OCI-LY3 (cell line): ENCODE measurements around the gene EMX2.

ENCODE experiments used
- H2AFZ ChIP-seq: fragments of 200-600, 300-600 bp; shearing (Covaris generic); 2 replicates; pipeline ENCODE4 v1.6.0; 2014; ENCODE audit warnings: antibody characterized with exemption, low read depth, low read length
- H3K27ac ChIP-seq: fragments of 200-600, 300-600 bp; sonication (generic); 2 replicates; pipeline ENCODE4 v1.5.1; 2014; ENCODE audit warnings: mild to moderate bottlenecking, low read length, moderate library complexity, mixed read lengths
- H3K27me3 ChIP-seq: fragments of 200-600, 300-600 bp; sonication (generic); 2 replicates; pipeline ENCODE4 v1.6.1; 2014; ENCODE audit warnings: low read depth, low read length, mixed read lengths
- H3K36me3 ChIP-seq: fragments of 200-600, 300-600 bp; sonication (generic); replicated peaks from 2 replicates; pipeline ENCODE3; 2014; ENCODE audit warnings: low read depth, low read length, mixed read lengths
- H3K4me1 ChIP-seq: fragments of 300-600, 200-600 bp; sonication (generic); 2 replicates; pipeline ENCODE4 v1.6.1; 2014; ENCODE audit warnings: low read length, mixed read lengths
- H3K4me2 ChIP-seq: fragments of 200-600, 300-600 bp; sonication (generic); 2 replicates; pipeline ENCODE4 v1.6.1; 2014; ENCODE audit warnings: low read length, mixed read lengths
- H3K4me3 ChIP-seq: fragments of 300-600, 200-600 bp; sonication (generic); 2 replicates; pipeline ENCODE4 v1.5.1; 2014; ENCODE audit warnings: antibody characterized with exemption, mild to moderate bottlenecking, low read length, moderate library complexity
- H3K79me2 ChIP-seq: fragments of 300-600, 200-600 bp; shearing (Covaris generic); 2 replicates; pipeline ENCODE4 v1.6.1; 2014; ENCODE audit warnings: mild to moderate bottlenecking, low read length, mixed read lengths
- H3K9ac ChIP-seq: fragments of 300-600, 200-600 bp; shearing (Covaris generic); 2 replicates; pipeline ENCODE4 v1.6.0; 2014; ENCODE audit warnings: mild to moderate bottlenecking, low read length, moderate library complexity
- H3K9me3 ChIP-seq: fragments of 200-600, 300-600 bp; shearing (Covaris generic); 2 replicates; pipeline ENCODE4 v1.6.1; 2014; ENCODE audit warnings: low read length, mixed read lengths; ENCODE audit not compliant: insufficient read depth
- H4K20me1 ChIP-seq: fragments of 200-600, 300-600 bp; sonication (generic); 2 replicates; pipeline ENCODE4 v1.6.1; 2016; ENCODE audit warnings: low read length, mixed read lengths; ENCODE audit not compliant: insufficient read depth
- EZH2phosphoT487 ChIP-seq: fragments of 200-600 bp; shearing (Covaris generic); IDR thresholded peaks from 2 replicates; pipeline ENCODE4 v1.6.1; 2018; ENCODE audit warnings: antibody characterized with exemption, mixed run types, low read depth
- TF ChIP-seq, protein P1 (sequence below): fragments of 200-600, 300-600 bp; sonication (generic); IDR thresholded peaks from 2 replicates; pipeline ENCODE4 v1.5.1; 2014; ENCODE audit warnings: antibody characterized with exemption, low read length, low read depth

The EMX2 gene

DNA sequence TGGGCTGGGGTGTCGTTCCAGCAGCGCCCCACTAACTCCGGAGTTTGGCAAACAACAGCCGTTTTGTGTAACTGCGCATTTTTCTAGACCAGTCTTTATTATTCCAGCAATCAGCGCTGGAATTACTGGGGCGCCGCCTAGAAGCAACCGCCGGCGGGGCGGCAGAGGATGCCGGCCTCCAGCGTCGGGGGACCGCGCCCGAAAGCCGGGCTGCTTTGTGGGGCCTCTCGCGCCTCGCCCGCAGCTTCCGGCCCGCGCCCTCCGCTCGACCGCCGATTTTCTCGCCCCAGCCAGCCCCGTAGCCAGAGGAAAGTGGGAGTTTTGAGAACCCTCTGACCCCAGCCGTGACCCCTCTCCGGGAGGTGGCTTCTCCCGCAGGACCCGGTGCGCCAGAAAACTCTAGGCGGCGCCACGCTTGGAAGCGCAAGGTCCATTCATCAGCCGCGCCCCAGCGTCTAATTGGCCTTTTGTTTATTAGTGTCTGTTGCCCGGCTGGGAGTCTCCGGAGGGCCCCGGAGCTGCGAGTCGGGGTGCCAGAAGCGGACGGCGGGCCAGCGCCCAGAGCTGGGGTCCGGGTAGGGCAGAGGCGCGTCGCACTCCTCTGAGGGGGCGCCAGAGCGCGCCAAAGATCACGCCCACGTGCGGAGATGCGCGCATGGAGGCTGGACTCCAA is 10.7 kb downstream of the EMX2 start:
- no peak for TF ChIP-seq EZH2phosphoT487
- TF ChIP-seq, protein P1, sequence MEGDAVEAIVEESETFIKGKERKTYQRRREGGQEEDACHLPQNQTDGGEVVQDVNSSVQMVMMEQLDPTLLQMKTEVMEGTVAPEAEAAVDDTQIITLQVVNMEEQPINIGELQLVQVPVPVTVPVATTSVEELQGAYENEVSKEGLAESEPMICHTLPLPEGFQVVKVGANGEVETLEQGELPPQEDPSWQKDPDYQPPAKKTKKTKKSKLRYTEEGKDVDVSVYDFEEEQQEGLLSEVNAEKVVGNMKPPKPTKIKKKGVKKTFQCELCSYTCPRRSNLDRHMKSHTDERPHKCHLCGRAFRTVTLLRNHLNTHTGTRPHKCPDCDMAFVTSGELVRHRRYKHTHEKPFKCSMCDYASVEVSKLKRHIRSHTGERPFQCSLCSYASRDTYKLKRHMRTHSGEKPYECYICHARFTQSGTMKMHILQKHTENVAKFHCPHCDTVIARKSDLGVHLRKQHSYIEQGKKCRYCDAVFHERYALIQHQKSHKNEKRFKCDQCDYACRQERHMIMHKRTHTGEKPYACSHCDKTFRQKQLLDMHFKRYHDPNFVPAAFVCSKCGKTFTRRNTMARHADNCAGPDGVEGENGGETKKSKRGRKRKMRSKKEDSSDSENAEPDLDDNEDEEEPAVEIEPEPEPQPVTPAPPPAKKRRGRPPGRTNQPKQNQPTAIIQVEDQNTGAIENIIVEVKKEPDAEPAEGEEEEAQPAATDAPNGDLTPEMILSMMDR, result no peak
- no peak overlapping the region for H3K4me2 ChIP-seq
- no peak overlapping the region for H3K9ac ChIP-seq
- H4K20me1 ChIP-seq, result no peaks in the 10 kb centered on the region
- H3K27me3 ChIP-seq, result no peaks in the 10 kb centered on the region
- no peak overlapping the region for H3K27ac ChIP-seq
- no peaks in the 10 kb centered on the region for H3K4me1 ChIP-seq
- no peaks in the 10 kb centered on the region for H3K79me2 ChIP-seq
- H3K4me3 ChIP-seq, result no peak overlapping the region
- H3K9me3 ChIP-seq, result no peaks in the 10 kb centered on the region
- H3K36me3 ChIP-seq, result no peaks in the 10 kb centered on the region
- H2AFZ ChIP-seq, result no peak overlapping the region

DNA sequence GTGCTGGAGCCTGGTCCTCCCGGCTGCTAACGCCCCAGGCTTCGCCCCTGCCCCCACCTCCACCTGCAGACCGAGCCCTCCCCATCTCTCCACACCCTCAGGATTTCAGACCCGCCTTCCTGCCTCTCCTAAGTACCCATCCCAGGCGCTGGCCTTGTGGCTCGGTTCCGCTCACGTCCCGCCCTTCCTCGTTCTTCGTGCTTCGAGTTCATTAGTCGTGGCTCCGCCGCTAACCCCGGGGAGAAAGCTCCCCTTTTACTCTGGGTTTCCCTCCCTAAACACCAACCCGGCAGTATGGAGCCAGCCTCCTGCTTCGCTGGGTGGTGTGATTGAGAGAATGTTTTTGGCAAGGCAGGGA is 11.2 kb downstream of the EMX2 start:
- H3K9ac ChIP-seq, result no peak overlapping the region
- H4K20me1 ChIP-seq, result no peaks in the 10 kb centered on the region
- no peak overlapping the region for H3K27ac ChIP-seq
- H3K27me3 ChIP-seq, result no peaks in the 10 kb centered on the region
- H3K36me3 ChIP-seq, result no peaks in the 10 kb centered on the region
- no peaks in the 10 kb centered on the region for H3K79me2 ChIP-seq
- no peak overlapping the region for H3K4me2 ChIP-seq
- H3K9me3 ChIP-seq, result no peaks in the 10 kb centered on the region
- no peak overlapping the region for H3K4me3 ChIP-seq
- H2AFZ ChIP-seq, result no peak overlapping the region
- TF ChIP-seq, protein P1, result no peak
- no peaks in the 10 kb centered on the region for H3K4me1 ChIP-seq

DNA sequence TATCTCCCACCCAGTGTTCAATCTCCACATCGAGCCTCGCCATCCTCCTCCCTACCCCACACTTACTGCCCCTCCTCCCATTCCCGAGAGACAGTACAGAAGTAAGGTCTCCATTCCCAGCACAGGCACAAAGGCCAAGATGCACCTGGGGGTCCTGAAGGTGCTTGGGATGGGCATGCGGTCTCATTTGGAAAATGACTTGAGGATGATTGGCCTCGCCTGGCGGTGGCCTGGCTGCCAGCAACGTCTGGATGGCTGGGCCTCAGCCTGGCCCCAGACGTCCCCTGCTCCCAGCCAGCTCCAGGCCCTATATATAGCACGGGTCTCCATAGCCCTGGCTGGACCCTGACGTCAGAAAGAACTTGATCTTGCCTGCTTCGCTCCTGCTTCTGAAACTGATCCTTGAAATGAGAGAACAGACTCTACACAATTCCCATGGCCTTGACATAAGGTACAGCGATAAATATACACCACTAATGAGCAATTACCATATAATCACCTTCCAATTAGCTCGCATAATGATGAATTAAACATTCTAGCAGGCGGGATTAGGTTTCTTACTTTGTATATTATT is 11.8 kb downstream of the EMX2 start:
- no peaks in the 10 kb centered on the region for H3K9me3 ChIP-seq
- no peak overlapping the region for H3K27ac ChIP-seq
- H3K36me3 ChIP-seq, result no peaks in the 10 kb centered on the region
- H2AFZ ChIP-seq, result no peak overlapping the region
- H4K20me1 ChIP-seq, result no peaks in the 10 kb centered on the region
- H3K79me2 ChIP-seq, result no peaks in the 10 kb centered on the region
- no peak for TF ChIP-seq EZH2phosphoT487
- TF ChIP-seq, protein P1, result no peak
- no peaks in the 10 kb centered on the region for H3K27me3 ChIP-seq
- no peak overlapping the region for H3K9ac ChIP-seq
- H3K4me3 ChIP-seq, result no peak overlapping the region
- H3K4me2 ChIP-seq, result no peak overlapping the region
- H3K4me1 ChIP-seq, result no peaks in the 10 kb centered on the region

DNA sequence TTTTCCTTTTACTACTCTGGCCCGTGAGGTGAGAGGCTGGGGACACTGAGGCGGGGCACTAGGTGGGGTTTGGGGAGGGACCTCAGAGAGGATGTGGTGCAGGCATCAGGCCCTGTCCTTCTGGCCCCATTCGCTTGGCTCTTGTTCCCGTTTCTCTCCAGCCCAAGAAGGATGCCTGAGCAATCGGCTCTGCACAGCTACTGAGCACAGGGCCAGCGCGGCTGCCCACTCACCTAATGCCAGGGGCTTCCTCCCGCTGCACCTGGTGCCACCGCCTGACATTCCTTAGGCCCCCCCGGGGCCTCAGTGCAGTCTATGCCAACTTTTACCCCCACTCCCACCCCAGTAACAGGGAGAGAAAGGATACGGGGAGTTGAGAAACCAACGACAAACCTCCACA is 12.5 kb downstream of the EMX2 start:
- TF ChIP-seq EZH2phosphoT487, result no peak
- TF ChIP-seq, protein P1, result no peak
- no peak overlapping the region for H3K4me3 ChIP-seq
- H3K27ac ChIP-seq, result no peak overlapping the region
- H3K36me3 ChIP-seq, result no peaks in the 10 kb centered on the region
- H3K79me2 ChIP-seq, result no peaks in the 10 kb centered on the region
- no peaks in the 10 kb centered on the region for H3K9me3 ChIP-seq
- no peak overlapping the region for H2AFZ ChIP-seq
- no peaks in the 10 kb centered on the region for H4K20me1 ChIP-seq
- H3K4me1 ChIP-seq, result no peaks in the 10 kb centered on the region
- H3K9ac ChIP-seq, result no peak overlapping the region
- no peak overlapping the region for H3K4me2 ChIP-seq
- H3K27me3 ChIP-seq, result no peaks in the 10 kb centered on the region
